ENCODE data around the gene FAM181A.
A peak's percentile ranks its signal among the peaks of the same experiment; 100 is the strongest.

FAM181A gene

DNA sequence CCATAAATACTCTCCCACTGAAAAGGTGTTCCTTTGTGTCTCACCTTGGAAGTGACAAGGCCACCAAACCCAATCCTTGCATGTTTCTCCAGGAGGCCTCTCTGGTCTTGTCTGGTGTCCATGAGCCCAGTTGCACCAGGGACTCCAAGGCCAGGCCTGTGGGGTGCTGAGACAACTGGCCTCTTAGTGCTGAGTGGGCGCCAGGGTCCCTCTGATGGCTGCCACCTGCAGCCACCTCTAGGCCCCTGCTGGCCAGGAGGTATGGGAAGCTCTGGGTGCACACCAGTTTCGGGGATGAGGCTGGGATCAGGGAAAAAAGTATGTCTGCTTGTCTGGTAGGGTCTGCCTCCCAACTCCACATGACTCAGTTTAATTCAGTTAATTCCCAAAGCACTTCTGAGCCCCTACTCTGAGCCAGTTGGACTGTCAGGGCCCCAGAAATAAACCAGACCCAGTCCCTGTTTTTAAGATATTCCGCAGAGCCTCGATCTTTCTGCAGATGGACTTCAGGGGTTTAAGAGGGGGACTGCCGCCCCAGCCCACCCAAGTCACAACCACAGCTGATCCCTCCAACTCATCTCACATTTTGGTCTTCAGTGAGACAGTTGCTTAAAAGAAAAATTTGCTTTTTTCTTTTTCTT lies 15.0 kb upstream of the FAM181A start:
- DNase-seq (ENCODE audit: low read depth in 1 of 2, low spot score in 1 of 2), result no peak
- TF ChIP-seq JUND (IDR thresholded peaks at IDR 0.05; ENCODE audit: low read depth), result no peak
- in situ Hi-C loops (cut with HindIII; ENCODE audit: low pct_unique_long_range_greater_than_20kb, low sequenced_read_pairs), result no loop called here

DNA sequence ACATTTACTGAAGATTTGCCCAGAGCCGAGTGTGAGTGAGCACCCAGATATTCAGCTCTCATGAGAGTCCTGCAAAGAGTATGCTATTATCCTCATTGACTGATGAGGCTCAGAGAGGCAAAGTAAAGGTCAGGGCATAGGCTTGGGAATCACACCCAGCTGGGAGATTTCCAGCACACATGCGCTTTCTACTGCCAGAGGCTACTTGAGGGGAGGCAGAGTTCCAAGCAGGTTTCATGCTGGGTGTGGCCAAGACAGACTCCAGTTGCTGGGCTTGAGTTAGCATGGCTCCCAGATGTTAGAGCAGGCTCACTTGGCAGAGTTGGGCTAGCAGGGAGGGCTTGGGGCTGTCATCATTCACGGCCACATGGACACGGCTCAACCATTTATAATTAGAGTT lies 14.4 kb upstream of the FAM181A start:
- TF ChIP-seq JUND (IDR thresholded peaks at IDR 0.05; ENCODE audit: low read depth), result no peak
- no peak for DNase-seq (ENCODE audit: low read depth in 1 of 2, low spot score in 1 of 2)
- in situ Hi-C loops (cut with HindIII; ENCODE audit: low pct_unique_long_range_greater_than_20kb, low sequenced_read_pairs), result no loop called here

DNA sequence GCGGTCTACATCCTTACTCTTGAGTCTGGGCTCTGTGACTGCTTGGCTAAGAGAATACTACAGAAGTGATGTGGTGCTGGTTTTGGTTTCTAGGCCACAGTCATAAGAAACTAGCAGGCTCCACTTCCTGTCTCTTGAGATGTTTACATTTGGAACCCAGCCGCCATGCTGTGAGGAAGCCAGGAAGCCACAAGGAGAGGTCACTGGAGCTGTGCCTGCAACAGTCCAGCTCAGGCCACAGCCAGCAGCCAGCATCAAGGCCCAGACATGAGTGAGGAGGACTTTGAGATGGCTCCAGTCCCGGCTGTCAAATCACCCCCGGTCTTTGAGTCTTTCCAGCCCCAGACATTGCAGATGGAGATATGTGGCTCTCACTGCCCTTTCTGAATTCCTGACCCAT lies 12.9 kb upstream of the FAM181A start:
- in situ Hi-C loops (cut with HindIII; ENCODE audit: low pct_unique_long_range_greater_than_20kb, low sequenced_read_pairs), result no loop called here
- TF ChIP-seq JUND (IDR thresholded peaks at IDR 0.05; ENCODE audit: low read depth), result no peak
- DNase-seq (ENCODE audit: low read depth in 1 of 2, low spot score in 1 of 2), result no peak

DNA sequence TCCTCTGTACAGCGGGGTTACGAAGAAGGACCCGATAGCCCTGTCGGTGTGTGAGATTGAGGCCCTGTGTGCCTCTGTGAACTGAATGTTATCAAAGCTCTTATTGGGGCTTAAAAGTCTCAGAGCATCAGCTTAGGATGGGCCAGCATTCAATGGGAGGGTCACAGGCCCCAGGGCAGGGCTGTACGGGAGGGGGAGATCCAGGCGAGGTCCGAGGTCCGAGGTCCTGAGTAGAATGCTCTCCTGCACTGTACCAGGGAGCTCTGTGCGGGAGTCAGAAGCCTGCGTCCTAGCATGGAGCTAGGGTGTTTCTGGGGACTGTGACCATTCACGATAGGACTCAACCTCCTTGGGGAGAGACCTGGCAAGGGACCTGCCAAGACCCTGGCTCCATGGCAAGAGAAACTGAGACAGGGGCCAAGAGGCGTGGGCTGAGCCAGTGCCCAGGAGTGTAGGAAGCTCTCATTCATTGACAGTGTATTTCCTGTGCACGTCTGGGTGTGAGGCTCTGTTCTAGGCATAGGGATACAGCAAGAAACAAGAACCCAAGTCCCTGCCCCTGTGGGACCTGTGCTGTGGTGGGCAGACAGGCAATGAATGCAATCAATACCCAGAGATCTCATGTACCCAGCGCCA lies 12.0 kb upstream of the FAM181A start:
- TF ChIP-seq JUND (IDR thresholded peaks at IDR 0.05; ENCODE audit: low read depth), result no peak
- DNase-seq (ENCODE audit: low read depth in 1 of 2, low spot score in 1 of 2), result no peak
- in situ Hi-C loops (cut with HindIII; ENCODE audit: low pct_unique_long_range_greater_than_20kb, low sequenced_read_pairs), result no loop called here

DNA sequence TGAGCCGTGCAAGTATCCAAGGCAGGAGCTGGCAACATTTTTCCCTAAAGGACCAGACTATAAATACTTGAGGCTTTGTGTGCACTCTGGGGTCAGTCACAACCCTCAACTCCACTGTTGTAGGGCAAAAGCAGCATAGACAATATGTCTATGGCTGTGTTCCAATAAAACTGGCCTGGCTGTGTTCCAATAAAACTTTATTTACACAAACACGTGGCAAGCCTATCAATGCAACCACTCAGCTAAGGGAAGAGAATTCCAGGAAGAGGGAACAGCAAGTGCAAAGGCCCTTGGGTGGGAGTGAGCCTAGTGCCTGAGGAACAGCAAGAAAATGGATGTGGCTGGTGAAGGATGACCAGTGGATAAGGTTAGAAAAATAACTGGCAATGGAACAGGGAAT lies 11.3 kb upstream of the FAM181A start:
- no peak for TF ChIP-seq JUND (IDR thresholded peaks at IDR 0.05; ENCODE audit: low read depth)
- in situ Hi-C loops (cut with HindIII; ENCODE audit: low pct_unique_long_range_greater_than_20kb, low sequenced_read_pairs), result no loop called here

DNA sequence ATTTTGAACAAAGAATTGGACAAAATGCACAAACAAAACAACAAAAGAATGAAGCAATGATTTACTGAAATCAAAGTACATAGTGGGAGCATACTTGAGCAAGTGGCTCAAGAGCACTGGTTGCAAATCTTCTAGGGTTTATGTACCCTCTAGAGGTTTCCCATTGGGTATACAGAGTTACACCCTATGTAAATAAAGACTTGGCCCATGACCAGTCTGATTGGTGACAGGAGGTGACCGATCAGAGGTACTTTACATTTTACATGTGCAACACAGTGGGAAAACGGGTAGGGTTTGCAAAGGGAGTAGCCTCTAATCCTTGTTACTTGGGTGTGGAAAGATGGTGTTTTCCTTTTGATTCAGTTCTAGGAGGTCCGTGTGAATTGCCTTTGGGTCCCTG lies 10.6 kb upstream of the FAM181A start:
- TF ChIP-seq JUND (IDR thresholded peaks at IDR 0.05; ENCODE audit: low read depth), result no peak

More for the DNA sequence above, 11.3 kb upstream of the FAM181A start:
- DNase-seq (ENCODE audit: low read depth in 1 of 2, low spot score in 1 of 2), result peak in 1 of 2 experiments; percentile 24

DNA sequence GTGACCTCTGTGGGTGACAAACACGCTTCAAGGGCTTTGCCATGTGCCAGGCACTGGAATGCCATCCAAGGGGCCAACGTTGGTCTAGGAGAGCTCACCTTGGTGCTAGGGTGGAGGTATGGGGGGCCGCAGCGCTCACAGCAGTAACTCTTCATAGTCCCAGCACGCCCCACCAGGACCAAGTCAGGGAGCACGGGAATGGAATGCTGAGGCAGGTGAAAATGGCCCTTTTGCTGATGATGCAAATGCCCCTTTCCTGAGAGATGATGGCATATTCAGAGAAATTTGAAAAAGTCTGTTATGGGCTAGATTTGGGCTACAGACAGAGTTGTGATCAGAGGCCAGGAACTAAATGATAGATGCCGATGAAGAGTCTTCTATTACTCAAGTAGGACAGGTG lies 10.0 kb upstream of the FAM181A start:
- no peak for DNase-seq (ENCODE audit: low read depth in 1 of 2, low spot score in 1 of 2)
- in situ Hi-C loops (cut with HindIII; ENCODE audit: low pct_unique_long_range_greater_than_20kb, low sequenced_read_pairs), result no loop called here
- TF ChIP-seq JUND (IDR thresholded peaks at IDR 0.05; ENCODE audit: low read depth), result no peak

More for the DNA sequence above, 10.6 kb upstream of the FAM181A start:
- no peak for DNase-seq (ENCODE audit: low read depth in 1 of 2, low spot score in 1 of 2)
- in situ Hi-C loops (cut with HindIII; ENCODE audit: low pct_unique_long_range_greater_than_20kb, low sequenced_read_pairs), result no loop called here

DNA sequence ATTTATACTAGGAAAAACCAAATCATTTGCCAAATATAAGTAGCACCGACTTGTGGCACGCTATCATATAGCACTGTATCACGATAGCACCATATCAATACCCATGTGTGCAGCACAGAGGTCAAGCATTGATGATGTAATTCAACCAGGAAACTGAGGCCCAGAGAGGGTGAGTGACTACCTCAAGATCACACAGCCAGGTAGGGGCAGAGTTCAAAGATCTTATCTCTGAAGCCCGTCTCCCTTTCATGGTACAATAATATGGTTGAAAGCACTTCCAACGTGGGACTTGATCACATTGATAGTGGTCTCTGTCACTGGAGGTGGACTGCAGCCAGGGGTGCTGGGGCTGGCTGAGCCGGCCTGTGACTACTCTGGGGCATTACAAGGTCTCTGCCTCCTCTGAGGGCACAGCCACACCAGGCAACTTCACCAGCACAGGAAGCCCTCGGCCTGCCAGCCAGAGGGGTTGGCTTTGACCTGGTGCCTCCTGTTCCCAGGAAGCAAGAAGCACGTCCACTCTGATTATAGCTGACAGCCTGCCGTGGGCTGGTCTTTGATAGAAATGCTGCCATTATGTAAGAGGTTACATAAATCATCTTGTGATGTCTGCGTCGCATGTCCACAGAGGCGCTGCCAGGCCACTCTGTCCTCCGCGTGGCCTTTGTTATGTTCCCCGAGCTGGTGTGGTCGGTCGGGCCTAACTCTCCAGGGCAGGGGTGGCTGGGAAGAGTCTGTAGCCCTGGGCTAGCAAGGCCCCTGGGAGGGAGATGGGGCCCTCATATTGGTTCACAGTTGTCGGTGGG lies 5.9 kb upstream of the FAM181A start:
- DNase-seq (ENCODE audit: low read depth in 1 of 2, low spot score in 1 of 2), result no peak
- in situ Hi-C loops (cut with HindIII; ENCODE audit: low pct_unique_long_range_greater_than_20kb, low sequenced_read_pairs), result no loop called here

DNA sequence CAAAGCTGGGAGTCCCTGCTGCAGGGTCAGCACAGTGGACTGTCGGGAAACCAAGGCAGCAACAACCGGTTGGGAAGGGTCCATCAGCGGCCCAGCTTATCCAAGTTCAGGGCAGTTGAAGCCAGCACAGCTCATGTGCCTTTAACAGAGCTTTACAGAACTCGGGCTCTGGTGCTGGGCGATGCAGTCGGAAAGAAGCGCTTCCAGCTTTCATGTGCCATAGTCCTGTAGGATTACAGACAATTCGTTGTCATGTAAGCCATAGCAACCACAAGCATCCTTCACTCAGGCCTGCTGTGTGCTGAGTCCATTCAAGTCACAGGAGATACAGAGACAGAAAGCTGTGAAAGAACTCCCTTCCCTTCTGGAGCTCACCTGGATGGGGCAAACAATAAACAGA lies 3.5 kb upstream of the FAM181A start:
- no peak for TF ChIP-seq JUND (IDR thresholded peaks at IDR 0.05; ENCODE audit: low read depth)
- in situ Hi-C loops (cut with HindIII; ENCODE audit: low pct_unique_long_range_greater_than_20kb, low sequenced_read_pairs), result no loop called here
- no peak for DNase-seq (ENCODE audit: low read depth in 1 of 2, low spot score in 1 of 2)

More for the DNA sequence above, 5.9 kb upstream of the FAM181A start:
- no peak for TF ChIP-seq JUND (IDR thresholded peaks at IDR 0.05; ENCODE audit: low read depth)

DNA sequence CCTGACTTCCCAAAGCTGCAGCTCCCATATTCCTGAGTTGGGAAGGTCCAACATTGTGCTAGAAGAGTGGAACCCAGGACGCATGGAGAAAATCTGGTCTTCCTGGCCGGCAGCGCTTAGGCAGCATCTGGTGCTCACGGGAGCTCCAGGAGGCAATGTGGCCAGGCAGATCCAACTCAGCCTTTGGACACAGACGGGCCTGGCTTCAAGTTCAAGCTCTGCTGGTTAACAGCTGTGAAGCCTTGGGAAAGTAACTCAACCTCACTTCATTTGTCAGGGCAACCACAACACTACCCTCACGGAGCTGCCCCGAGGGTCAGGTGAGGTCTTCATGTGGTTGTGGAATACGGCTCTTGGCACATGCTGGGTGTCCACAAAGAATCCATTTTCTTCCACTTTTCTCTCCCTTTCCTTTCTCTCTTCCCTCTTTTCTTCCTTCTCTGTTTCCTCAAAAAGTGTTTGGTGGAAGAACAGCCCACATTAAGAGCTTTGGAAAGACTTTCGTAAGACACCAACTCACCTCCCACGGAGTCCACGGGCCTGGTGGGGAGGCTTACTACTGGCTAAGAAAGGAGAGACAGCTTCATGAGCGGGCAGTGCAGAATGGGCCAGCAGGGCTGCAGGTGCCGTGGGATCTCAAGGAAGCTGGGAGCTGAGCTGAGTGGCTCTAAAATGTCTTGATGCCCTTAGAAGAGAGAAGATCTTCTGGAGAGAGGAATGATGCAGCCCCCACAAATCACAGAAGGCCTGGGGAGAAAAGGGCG lies 2.4 kb upstream of the FAM181A start:
- no peak for DNase-seq (ENCODE audit: low read depth in 1 of 2, low spot score in 1 of 2)
- in situ Hi-C loops (cut with HindIII; ENCODE audit: low pct_unique_long_range_greater_than_20kb, low sequenced_read_pairs), result no loop called here
- no peak for TF ChIP-seq JUND (IDR thresholded peaks at IDR 0.05; ENCODE audit: low read depth)

DNA sequence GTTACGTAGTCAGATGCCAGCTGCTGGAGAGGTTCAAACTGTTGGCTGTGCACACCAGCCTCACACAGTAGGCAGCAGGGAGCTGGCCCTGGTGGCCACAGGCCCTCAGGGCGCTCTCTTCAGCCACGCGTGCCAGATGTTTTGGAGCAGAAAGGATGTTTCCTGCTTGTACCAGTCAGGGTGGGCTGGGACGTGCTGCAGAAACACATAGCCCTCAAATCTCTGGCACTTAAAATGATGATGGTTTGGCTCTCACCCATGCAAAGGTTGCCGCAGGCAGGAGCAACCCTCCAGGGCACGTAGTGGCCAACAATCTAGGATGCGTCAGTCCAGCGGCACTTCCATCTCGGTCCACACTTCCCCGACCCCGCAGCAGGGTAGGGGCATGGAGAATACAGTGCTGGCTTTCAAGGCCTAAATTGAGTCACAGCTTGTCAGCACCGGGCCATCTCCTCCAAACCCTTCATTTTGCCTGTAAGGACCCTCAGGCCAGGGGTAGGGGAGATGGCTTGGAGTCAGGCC lies 1.7 kb upstream of the FAM181A start:
- in situ Hi-C loops (cut with HindIII; ENCODE audit: low pct_unique_long_range_greater_than_20kb, low sequenced_read_pairs), result no loop called here
- no peak for TF ChIP-seq JUND (IDR thresholded peaks at IDR 0.05; ENCODE audit: low read depth)
- no peak for DNase-seq (ENCODE audit: low read depth in 1 of 2, low spot score in 1 of 2)

DNA sequence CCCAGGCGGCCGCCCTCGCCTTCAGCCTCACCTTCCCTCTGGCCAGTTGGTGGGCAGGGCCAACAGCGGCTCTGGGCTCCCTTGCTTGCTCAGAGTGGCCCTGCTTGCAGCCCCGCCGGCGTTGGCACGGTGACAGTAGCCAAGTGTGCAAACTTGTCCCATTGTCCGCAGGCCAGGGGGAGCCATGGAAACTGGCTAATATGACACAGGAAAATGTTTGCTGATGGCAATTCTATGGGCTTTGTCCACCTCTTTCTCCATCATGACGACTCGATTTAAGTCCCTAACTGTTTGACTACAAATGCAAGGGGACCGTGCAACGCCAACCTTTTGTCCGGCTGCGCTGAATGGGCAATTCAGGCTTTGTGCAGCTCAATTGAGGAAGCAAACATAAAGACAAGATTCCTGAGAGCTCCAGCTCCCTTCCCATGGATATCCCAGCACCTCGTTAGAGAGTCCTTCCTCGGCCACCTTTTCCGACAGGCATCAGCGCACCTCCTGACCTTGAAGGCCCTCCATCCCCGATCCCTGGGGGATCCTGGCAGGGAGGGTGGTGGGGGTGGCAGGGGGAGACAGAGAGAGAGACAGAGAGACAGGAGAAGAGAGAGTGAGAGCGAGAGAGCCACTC lies 785 bp upstream of the FAM181A start:
- in situ Hi-C loops (cut with HindIII; ENCODE audit: low pct_unique_long_range_greater_than_20kb, low sequenced_read_pairs), result no loop called here
- peak in 1 of 2 experiments; percentile 24 for DNase-seq (ENCODE audit: low read depth in 1 of 2, low spot score in 1 of 2)
- no peak for TF ChIP-seq JUND (IDR thresholded peaks at IDR 0.05; ENCODE audit: low read depth)
